ENCODE measurements around the gene SPAG4. TPM values are rescaled to one million over a fixed set of nuclear protein-coding genes. Genes with fewer than 3 reads are reported as not detected.
A peak's percentile ranks its signal among the peaks of the same experiment; 100 is the strongest.

The SPAG4 gene
- total RNA-seq, 2 experiments from 2014 or later, result 2.9 to 3.6 TPM

DNA sequence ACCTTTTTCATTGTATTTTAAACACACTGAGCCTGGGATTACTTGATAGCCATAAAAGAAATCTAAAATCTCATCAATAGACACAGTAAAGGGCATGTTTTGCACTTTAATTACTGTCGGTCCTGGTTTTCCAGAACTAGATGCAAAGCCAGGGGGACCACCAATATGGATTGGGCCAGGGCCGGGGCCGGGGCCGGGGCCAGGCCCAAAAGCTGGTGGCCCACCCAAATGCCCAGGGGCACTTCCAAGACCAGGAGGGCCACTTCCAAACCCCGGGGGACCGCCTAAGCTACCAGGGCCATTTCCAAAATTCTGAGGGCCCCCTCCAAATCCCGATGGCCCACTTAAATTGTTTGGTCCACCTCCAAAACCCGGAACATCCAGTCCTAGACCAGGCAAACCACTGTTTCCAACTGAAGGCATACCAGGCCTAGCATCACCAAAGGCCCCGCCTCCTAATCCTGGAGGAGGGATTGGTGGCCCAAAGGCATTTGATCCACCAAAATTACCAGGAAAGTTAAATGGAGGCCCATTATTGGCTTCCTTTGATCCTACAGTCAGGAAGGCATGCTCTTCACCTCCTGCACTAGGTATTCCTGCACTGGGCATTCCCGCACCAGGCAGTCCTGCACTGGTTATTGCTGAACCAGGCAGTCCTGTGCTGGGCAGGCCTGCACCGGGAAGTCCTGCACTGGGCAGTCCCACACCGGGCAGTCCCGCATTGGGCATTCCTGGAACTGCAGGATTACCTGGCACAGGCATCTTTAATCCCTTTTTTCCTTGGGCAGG, 37.2 kb downstream of the SPAG4 start:
- H3K4me1 Mint-ChIP-seq (ENCODE audit: low read depth), result peaks cover 58% of the 10 kb centered on the region

GRCh38 chr20:35653430-35653734, 37.8 kb downstream of the SPAG4 start:
- DNase-seq, result no peak
- no peak overlapping the region for H3K27ac Mint-ChIP-seq
- CTCF ChIA-PET, result interaction anchor here (1.0 kb wide), 1 partner anchor 189 kb away, joined by 3 read pairs; no protein-coding TSS in a partner anchor
- intact Hi-C loops (cut with micrococcal nuclease), result no loop called here
- H3K4me3 Mint-ChIP-seq, result no peak overlapping the region
- H3K36me3 Mint-ChIP-seq (ENCODE audit: low read depth), result peaks cover 26% of the 10 kb centered on the region
- peaks cover 57% of the 10 kb centered on the region for H3K4me1 Mint-ChIP-seq (ENCODE audit: low read depth)
- H3K27me3 Mint-ChIP-seq (ENCODE audit: low read depth), result no peaks in the 10 kb centered on the region
- H3K9me3 Mint-ChIP-seq, result no peaks in the 10 kb centered on the region

More for the DNA sequence above, 37.2 kb downstream of the SPAG4 start:
- CTCF ChIA-PET, result no interaction called here
- H3K27me3 Mint-ChIP-seq (ENCODE audit: low read depth), result no peaks in the 10 kb centered on the region
- intact Hi-C loops (cut with micrococcal nuclease), result no loop called here
- no peak overlapping the region for H3K27ac Mint-ChIP-seq
- no peak for DNase-seq
- peaks cover 24% of the 10 kb centered on the region for H3K36me3 Mint-ChIP-seq (ENCODE audit: low read depth)
- no peak overlapping the region for H3K4me3 Mint-ChIP-seq
- H3K9me3 Mint-ChIP-seq, result no peaks in the 10 kb centered on the region

DNA sequence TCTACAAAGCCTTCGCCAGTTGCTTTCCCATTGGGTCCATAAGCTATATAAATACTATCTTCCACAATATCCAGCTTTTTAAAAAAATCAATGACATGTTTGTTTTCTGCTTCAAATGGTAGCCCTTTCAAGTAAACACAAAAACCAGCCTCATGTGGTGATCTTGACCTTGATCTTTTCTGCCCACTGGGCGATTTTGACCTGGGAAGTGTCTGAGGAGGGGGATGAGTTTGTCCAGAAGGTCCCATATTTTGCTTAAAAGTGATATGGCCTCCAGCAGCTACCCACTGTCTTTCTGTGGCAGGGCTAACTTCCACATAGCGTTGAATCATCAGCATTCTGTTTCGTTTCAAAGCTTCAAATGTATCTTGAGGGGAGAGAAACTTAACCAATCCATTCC, 38.3 kb downstream of the SPAG4 start:
- H3K9me3 Mint-ChIP-seq, result no peaks in the 10 kb centered on the region
- peaks cover 57% of the 10 kb centered on the region for H3K4me1 Mint-ChIP-seq (ENCODE audit: low read depth)
- H3K36me3 Mint-ChIP-seq (ENCODE audit: low read depth), result peaks cover 25% of the 10 kb centered on the region
- CTCF ChIA-PET, result interaction anchor here (1.0 kb wide), 2 partner anchors 53 to 189 kb away, joined by 3 read pairs; no protein-coding TSS in a partner anchor
- DNase-seq, result no peak
- intact Hi-C loops (cut with micrococcal nuclease), result no loop called here
- H3K27ac Mint-ChIP-seq, result no peak overlapping the region
- no peak overlapping the region for H3K4me3 Mint-ChIP-seq
- no peaks in the 10 kb centered on the region for H3K27me3 Mint-ChIP-seq (ENCODE audit: low read depth)

- Mint-ChIP-seq H3K4me1 (ENCODE audit: low read depth) (peaks cover 56% of the 10 kb centered on the region), H3K27ac (no peak overlapping the region), H3K27me3 (ENCODE audit: low read depth) (no peaks in the 10 kb centered on the region), H3K36me3 (ENCODE audit: low read depth) (peaks cover 29% of the 10 kb centered on the region), H3K9me3 (no peaks in the 10 kb centered on the region), H3K4me3 (no peak overlapping the region)
- CTCF ChIA-PET, result interaction anchor here (0.7 to 1.0 kb wide), 3 partner anchors 53 to 190 kb away, joined by 3 read pairs; no protein-coding TSS in a partner anchor
- no peak for DNase-seq
- intact Hi-C loops (cut with micrococcal nuclease), result no loop called here
Measured at GRCh38 chr20:35654415-35654814, 38.8 kb downstream of the SPAG4 start.

GRCh38 chr20:35657271-35657670, 41.6 kb downstream of the SPAG4 start:
- H3K36me3 Mint-ChIP-seq (ENCODE audit: low read depth), result peaks cover 36% of the 10 kb centered on the region
- CTCF ChIA-PET, result interaction anchor here (0.7 kb wide), 1 partner anchor 151 kb away, joined by 3 read pairs; no protein-coding TSS in a partner anchor
- no peaks in the 10 kb centered on the region for H3K27me3 Mint-ChIP-seq (ENCODE audit: low read depth)
- peak overlapping the region; percentile 70 for H3K27ac Mint-ChIP-seq
- peak overlapping the region; percentile 19 for H3K4me3 Mint-ChIP-seq
- intact Hi-C loops (cut with micrococcal nuclease), result no loop called here
- H3K4me1 Mint-ChIP-seq (ENCODE audit: low read depth), result peaks cover 57% of the 10 kb centered on the region
- no peak for DNase-seq
- H3K9me3 Mint-ChIP-seq, result peaks cover 6% of the 10 kb centered on the region

- Mint-ChIP-seq H3K36me3 (ENCODE audit: low read depth) (peaks cover 43% of the 10 kb centered on the region), H3K27me3 (ENCODE audit: low read depth) (no peaks in the 10 kb centered on the region), H3K4me3 (peak overlapping the region; percentile 51), H3K4me1 (ENCODE audit: low read depth) (peaks cover 66% of the 10 kb centered on the region), H3K9me3 (peaks cover 6% of the 10 kb centered on the region), H3K27ac (peak overlapping the region; percentile 99)
- intact Hi-C loops (cut with micrococcal nuclease), result loop anchor here (1.0 to 10.0 kb wide), 8 partner anchors 41 to 1668 kb away; partner anchors contain the start of genes ERGIC3, NCOA6, RALY and TRPC4AP
- peak; percentile 67 for DNase-seq
- CTCF ChIA-PET, result interaction anchor here (1.1 to 3.0 kb wide), 5 partner anchors 11 to 294 kb away, joined by 3 to 14 read pairs (median 4); partner anchors contain the start of gene SCAND1
Measured at GRCh38 chr20:35660122-35660937, 44.7 kb downstream of the SPAG4 start.

DNA sequence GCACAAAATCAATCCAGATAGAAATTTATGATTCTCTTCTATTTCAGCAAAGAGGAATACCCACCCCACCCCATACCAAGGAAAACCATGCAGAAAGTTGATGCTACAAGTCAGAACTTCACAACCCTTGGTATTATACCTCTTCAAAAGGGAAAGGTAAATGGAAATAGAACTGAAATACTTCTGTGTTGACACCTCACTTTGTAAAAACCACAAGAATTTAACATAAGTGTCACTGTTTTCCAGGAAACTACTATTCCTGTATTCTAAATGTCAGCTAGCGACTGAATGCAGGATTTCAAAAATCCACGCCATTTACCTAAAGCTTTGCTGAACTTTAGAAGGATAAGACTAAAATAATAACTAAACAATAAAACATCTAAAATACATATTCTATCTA, 45.4 kb downstream of the SPAG4 start:
- Mint-ChIP-seq H3K4me3 (peak overlapping the region; percentile 95), H3K27me3 (ENCODE audit: low read depth) (no peaks in the 10 kb centered on the region), H3K4me1 (ENCODE audit: low read depth) (peaks cover 66% of the 10 kb centered on the region), H3K36me3 (ENCODE audit: low read depth) (peaks cover 43% of the 10 kb centered on the region), H3K9me3 (peaks cover 6% of the 10 kb centered on the region), H3K27ac (peak overlapping the region; percentile 99)
- CTCF ChIA-PET, result interaction anchor here (0.9 to 3.0 kb wide), 4 partner anchors 42 to 82 kb away, joined by 3 to 14 read pairs (median 4); no protein-coding TSS in a partner anchor
- peak; percentile 16 for DNase-seq
- intact Hi-C loops (cut with micrococcal nuclease), result loop anchor here (2.0 to 10.0 kb wide), 6 partner anchors 119 to 1669 kb away; partner anchors contain the start of genes ERGIC3, NCOA6, RALY and TRPC4AP

DNA sequence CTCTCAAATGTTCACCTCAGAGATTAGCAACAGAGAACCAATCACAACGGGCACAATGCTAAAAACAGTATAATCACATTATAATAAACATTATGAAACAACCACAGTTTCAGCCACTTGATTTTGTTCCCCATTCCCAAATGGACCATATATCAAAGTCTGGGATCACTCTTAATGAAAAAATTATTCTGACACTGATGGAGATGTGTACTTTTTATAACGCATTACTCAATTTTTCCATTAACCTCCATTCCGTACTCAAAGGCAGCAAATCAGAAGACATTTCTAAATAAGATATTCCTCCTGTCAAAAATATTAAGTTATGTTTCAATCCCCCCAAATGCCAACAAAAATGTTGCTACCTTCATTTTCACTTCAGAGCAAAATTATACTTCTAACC, 46.3 kb downstream of the SPAG4 start:
- Mint-ChIP-seq H3K27ac (peak overlapping the region; percentile 99), H3K4me1 (ENCODE audit: low read depth) (peaks cover 60% of the 10 kb centered on the region), H3K9me3 (peaks cover 6% of the 10 kb centered on the region), H3K4me3 (peak overlapping the region; percentile 95), H3K27me3 (ENCODE audit: low read depth) (no peaks in the 10 kb centered on the region), H3K36me3 (ENCODE audit: low read depth) (peaks cover 40% of the 10 kb centered on the region)
- CTCF ChIA-PET, result interaction anchor here (0.9 to 1.3 kb wide), 2 partner anchors 41 to 61 kb away, joined by 3 to 4 read pairs; no protein-coding TSS in a partner anchor
- no peak for DNase-seq
- intact Hi-C loops (cut with micrococcal nuclease), result loop anchor here (2.0 to 10.0 kb wide), 8 partner anchors 107 to 1670 kb away; partner anchors contain the start of genes ERGIC3, NCOA6, RALY and TRPC4AP

GRCh38 chr20:35662551-35662950, 46.9 kb downstream of the SPAG4 start:
- peak; percentile 50 for DNase-seq
- Mint-ChIP-seq H3K36me3 (ENCODE audit: low read depth) (peaks cover 34% of the 10 kb centered on the region), H3K4me3 (peak overlapping the region; percentile 95), H3K27me3 (ENCODE audit: low read depth) (no peaks in the 10 kb centered on the region), H3K27ac (peak overlapping the region; percentile 99), H3K4me1 (ENCODE audit: low read depth) (peaks cover 54% of the 10 kb centered on the region), H3K9me3 (peaks cover 6% of the 10 kb centered on the region)
- CTCF ChIA-PET, result interaction anchor here (1.0 to 2.1 kb wide), 3 partner anchors 43 to 79 kb away, joined by 3 to 8 read pairs (median 5); partner anchors contain the start of gene RBM39
- intact Hi-C loops (cut with micrococcal nuclease), result loop anchor here (2.0 to 10.0 kb wide), 7 partner anchors 106 to 1670 kb away; partner anchors contain the start of genes ERGIC3, NCOA6, RALY and UQCC1

DNA sequence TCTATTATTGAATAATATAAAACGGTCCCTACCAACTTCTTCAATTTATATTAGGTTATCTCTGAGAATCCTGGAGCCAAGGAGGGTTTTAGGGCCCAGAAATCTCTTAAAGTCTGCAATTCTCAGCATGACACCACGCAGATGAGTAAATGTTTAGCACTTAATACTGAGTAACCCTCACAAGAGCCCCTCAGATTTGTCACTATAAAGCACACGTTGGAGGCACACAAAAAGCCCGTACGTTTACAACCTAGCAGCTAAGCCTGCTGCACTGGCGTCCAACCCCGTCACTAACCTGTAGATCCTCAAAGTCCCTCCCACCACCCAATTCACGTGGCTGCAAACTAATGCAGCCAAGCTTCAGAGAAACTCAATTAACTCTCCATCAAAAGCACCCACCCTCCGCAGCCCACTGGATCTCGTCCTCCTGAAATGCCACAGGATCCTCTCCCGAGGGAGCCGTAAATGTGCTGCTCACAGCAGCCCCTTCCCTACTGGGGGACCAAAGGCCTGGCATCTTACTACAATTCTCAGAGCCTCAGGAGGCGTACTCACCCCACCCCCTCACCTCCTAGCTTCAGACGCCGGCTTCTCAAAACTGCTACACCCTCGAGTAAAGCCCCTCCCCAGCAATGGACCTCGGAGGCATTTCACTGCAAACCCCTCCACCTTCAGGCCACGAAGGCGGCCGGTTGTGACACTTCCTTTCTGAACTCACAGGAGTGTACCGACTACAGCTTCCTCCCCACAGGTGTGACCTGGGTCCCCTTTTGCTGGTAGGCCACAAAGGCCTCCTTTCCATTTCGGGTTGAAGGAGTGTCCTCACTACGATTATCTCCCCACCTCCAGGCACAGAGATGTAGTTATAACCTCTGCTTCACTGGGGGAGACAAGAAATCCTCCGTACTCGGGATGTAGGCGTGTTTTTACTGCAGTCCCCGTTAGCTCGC, 48.2 kb downstream of the SPAG4 start:
- intact Hi-C loops (cut with micrococcal nuclease), result loop anchor here (1.0 to 10.0 kb wide), 12 partner anchors 36 to 1671 kb away; partner anchors contain the start of genes CEP250, ERGIC3, NCOA6 and NFS1
- peak overlapping the region; percentile 95 for H3K4me3 Mint-ChIP-seq
- peaks cover 6% of the 10 kb centered on the region for H3K9me3 Mint-ChIP-seq
- H3K36me3 Mint-ChIP-seq (ENCODE audit: low read depth), result peaks cover 34% of the 10 kb centered on the region
- H3K27ac Mint-ChIP-seq, result peak overlapping the region; percentile 99
- H3K27me3 Mint-ChIP-seq (ENCODE audit: low read depth), result no peaks in the 10 kb centered on the region
- CTCF ChIA-PET, result interaction anchor here (1.5 to 2.1 kb wide), 3 partner anchors 44 to 291 kb away, joined by 5 to 8 read pairs (median 8); partner anchors contain the start of gene SCAND1
- H3K4me1 Mint-ChIP-seq (ENCODE audit: low read depth), result peaks cover 43% of the 10 kb centered on the region
- DNase-seq, result peak; percentile 76
